H1 (cell line): Measurements from ENCODE around the gene PIGK. TPM values are rescaled to one million over a fixed set of nuclear protein-coding genes. Genes with fewer than 3 reads are reported as not detected.

ENCODE experiments used
- CTCF ChIA-PET: fragments of 300-600 bp; sonication (Branson Sonifier 250); formaldehyde crosslinking; loops from one replicate; lab custom pipeline; 2021; ENCODE audit not compliant: partially characterized antibody; lab: Charles Lee
- POLR2A ChIA-PET: fragments of 300-600 bp; sonication (Branson Sonifier 250); formaldehyde crosslinking; loops from one replicate; lab custom pipeline; 2021; ENCODE audit warnings: inconsistent platforms; ENCODE audit not compliant: partially characterized antibody; lab: Charles Lee
- DNase-seq, 2 experiments: peaks; one replicate each; pipeline versions ENCODE4 v3.0.0 to v3.0.0-alpha.2; 2010 to 2022; ENCODE audit warnings: low spot score in 2 of 2, low read depth in 1 of 2, mixed read lengths in 1 of 2
- FAIRE-seq: peaks from 2 replicates; lab custom pipeline; 2011; peaks lifted over from hg19 to GRCh38; lab: Jason Lieb, UNC
- H2AFZ ChIP-seq: 2 replicates; pipeline ENCODE4 v1.8.1; 2012; ENCODE audit warnings: low read length, inconsistent platforms
- H2AK5ac ChIP-seq: 2 replicates; pipeline ENCODE4 v1.6.1; 2013; ENCODE audit warnings: low read depth, low read length
- H2BK120ac ChIP-seq: replicated peaks from 2 replicates; pipeline ENCODE3; 2013; ENCODE audit warnings: low read depth, low read length, inconsistent platforms
- H2BK12ac ChIP-seq: 2 replicates; pipeline ENCODE4 v1.6.1; 2013; ENCODE audit warnings: low read depth, low read length
- H2BK15ac ChIP-seq: 2 replicates; pipeline ENCODE4 v1.6.1; 2013; ENCODE audit warnings: low read length
- H2BK20ac ChIP-seq: 2 replicates; pipeline ENCODE4 v1.6.1; 2013; ENCODE audit warnings: low read length
- H2BK5ac ChIP-seq: 2 replicates; pipeline ENCODE4 v1.6.1; 2013; ENCODE audit warnings: low read depth, low read length
- H3K14ac ChIP-seq: 2 replicates; pipeline ENCODE4 v1.6.1; 2013; ENCODE audit warnings: inconsistent platforms; ENCODE audit not compliant: insufficient read length
- H3K18ac ChIP-seq: 2 replicates; pipeline ENCODE4 v1.6.1; 2013; ENCODE audit warnings: low read length; ENCODE audit errors: extremely low read depth
- H3K23ac ChIP-seq: 2 replicates; pipeline ENCODE4 v1.6.1; 2013; ENCODE audit warnings: inconsistent platforms; ENCODE audit not compliant: insufficient read length
- H3K23me2 ChIP-seq: 2 replicates; pipeline ENCODE4 v1.6.1; 2013; ENCODE audit warnings: low read depth, low read length
- H3K27ac ChIP-seq: 2 replicates; pipeline ENCODE4 v1.6.1; 2011; ENCODE audit warnings: low read depth, low read length, inconsistent platforms
- H3K27me3 ChIP-seq, 4 experiments: replicated peaks in 1 of 4; 1 replicate in 1 of 4; 2 replicates in 3 of 4; pipeline versions ENCODE4 v1.6.1 to v1.8.1; 2011 to 2013; ENCODE audit warnings: low read length in 3 of 4, mild to moderate bottlenecking in 3 of 4, inconsistent platforms in 2 of 4, mixed read lengths in 2 of 4, moderate library complexity in 1 of 4; ENCODE audit not compliant: control insufficient read depth in 3 of 4, insufficient read depth in 3 of 4; ENCODE audit errors: extremely low read depth in 1 of 4
- H3K36me3 ChIP-seq, 4 experiments: 2 replicates each; pipeline versions ENCODE4 v1.6.1 to v1.8.1; 2011 to 2013; ENCODE audit warnings: mild to moderate bottlenecking in 4 of 4, low read length in 3 of 4, moderate library complexity in 2 of 4, control low read depth in 1 of 4, inconsistent platforms in 1 of 4; ENCODE audit not compliant: insufficient read depth in 4 of 4, control insufficient read depth in 2 of 4
- H3K4ac ChIP-seq: replicated peaks from 2 replicates; pipeline ENCODE3; 2013; ENCODE audit warnings: low read length, low read depth, mixed read lengths, inconsistent platforms; ENCODE audit not compliant: insufficient read length
- H3K4me1 ChIP-seq, 4 experiments: replicated peaks in 1 of 4; 1 replicate in 1 of 4; 2 replicates in 3 of 4; pipeline versions ENCODE4 v1.6.1 to v1.8.1; 2011 to 2013; ENCODE audit warnings: low read length in 3 of 4, inconsistent platforms in 2 of 4, mixed read lengths in 1 of 4; ENCODE audit not compliant: insufficient read depth in 4 of 4, control insufficient read depth in 3 of 4
- H3K4me2 ChIP-seq, 2 experiments: 2 replicates each; pipeline versions ENCODE4 v1.6.1 to v1.8.1; 2011 to 2013; ENCODE audit warnings: low read depth in 2 of 2, low read length in 2 of 2, control low read depth in 1 of 2, inconsistent platforms in 1 of 2, mild to moderate bottlenecking in 1 of 2; ENCODE audit not compliant: insufficient read depth in 1 of 2
- H3K4me3 ChIP-seq, 4 experiments: fragments of 200-600, 300-600 bp in 1 of 4; sonication (generic), shearing (Covaris generic), sonication (Bioruptor Twin) in 1 of 4; 2 replicates each; pipeline versions ENCODE4 v1.5.1 to v1.8.1; 2011 to 2016; ENCODE audit warnings: low read length in 4 of 4, low read depth in 3 of 4, control low read depth in 2 of 4, inconsistent platforms in 2 of 4, mild to moderate bottlenecking in 2 of 4, mixed read lengths in 1 of 4, moderate library complexity in 1 of 4; ENCODE audit not compliant: insufficient read depth in 2 of 4; ENCODE audit errors: extremely low read depth in 1 of 4
- H3K56ac ChIP-seq: replicated peaks from 2 replicates; pipeline ENCODE3; 2013; ENCODE audit warnings: low read depth, mild to moderate bottlenecking, mixed read lengths, low read length, inconsistent platforms; ENCODE audit not compliant: insufficient read length
- H3K79me1 ChIP-seq: 2 replicates; pipeline ENCODE4 v1.6.1; 2013; ENCODE audit warnings: low read depth, low read length, control low read depth
- H3K79me2 ChIP-seq, 2 experiments: 2 replicates each; pipeline versions ENCODE4 v1.6.1 to v1.8.1; 2012 to 2013; ENCODE audit warnings: low read length in 2 of 2, mild to moderate bottlenecking in 2 of 2, inconsistent platforms in 1 of 2; ENCODE audit not compliant: insufficient read depth in 2 of 2, control insufficient read depth in 1 of 2
- H3K9ac ChIP-seq, 4 experiments: replicated peaks in 1 of 4; 1 replicate in 1 of 4; 2 replicates in 3 of 4; pipeline versions ENCODE4 v1.6.1 to v1.8.1; 2011 to 2013; ENCODE audit warnings: low read depth in 3 of 4, low read length in 3 of 4, control low read depth in 2 of 4, mild to moderate bottlenecking in 2 of 4, moderate library complexity in 2 of 4, inconsistent platforms in 1 of 4; ENCODE audit errors: extremely low read depth in 1 of 4
- H3K9me3 ChIP-seq, 2 experiments: 2 replicates each; pipeline versions ENCODE4 v1.6.1 to v1.8.1; 2012 to 2013; ENCODE audit warnings: mild to moderate bottlenecking in 2 of 2, moderate library complexity in 2 of 2, control low read depth in 1 of 2, inconsistent platforms in 1 of 2, low read depth in 1 of 2, low read length in 1 of 2, mixed read lengths in 1 of 2; ENCODE audit not compliant: insufficient read depth in 2 of 2
- H4K20me1 ChIP-seq, 2 experiments: replicated peaks in 1 of 2; 2 replicates each; pipeline versions ENCODE3 to v1.8.1; 2011 to 2013; ENCODE audit warnings: inconsistent platforms in 2 of 2, low read length in 2 of 2, mild to moderate bottlenecking in 1 of 2; ENCODE audit not compliant: insufficient read depth in 2 of 2, control insufficient read depth in 1 of 2
- H4K5ac ChIP-seq: 2 replicates; pipeline ENCODE4 v1.6.1; 2013; ENCODE audit warnings: low read length, low read depth, mixed read lengths, inconsistent platforms; ENCODE audit not compliant: insufficient read length
- H4K8ac ChIP-seq: 2 replicates; pipeline ENCODE4 v1.8.0; 2013; ENCODE audit warnings: mild to moderate bottlenecking, moderate library complexity, low read length, inconsistent platforms; ENCODE audit not compliant: insufficient read depth; ENCODE audit errors: extremely low read depth
- H4K91ac ChIP-seq: replicated peaks from 2 replicates; pipeline ENCODE3; 2013; ENCODE audit warnings: low read length, mixed read lengths, inconsistent platforms; ENCODE audit not compliant: insufficient read length
- EZH2 ChIP-seq: fragments of 200-600 bp; sonication (generic); IDR thresholded peaks from 2 replicates; pipeline ENCODE4 v1.7.1; 2012; ENCODE audit warnings: low read depth, mild to moderate bottlenecking, moderate library complexity, low read length, inconsistent platforms; ENCODE audit not compliant: severe bottlenecking
- GABPA ChIP-seq: IDR thresholded peaks from 2 replicates; pipeline ENCODE4 v1.6.1; 2011; ENCODE audit warnings: mild to moderate bottlenecking, low read length, moderate library complexity, borderline replicate concordance; ENCODE audit not compliant: insufficient read depth
- JUND ChIP-seq: IDR thresholded peaks from 2 replicates; pipeline ENCODE4 v1.6.1; 2011; ENCODE audit warnings: mild to moderate bottlenecking, improper control_type of control experiment, low read length
- KDM1A ChIP-seq: fragments of 200-600, 300-600 bp; sonication (generic); IDR thresholded peaks from 2 replicates; pipeline ENCODE4 v1.7.1; 2016; ENCODE audit warnings: mild to moderate bottlenecking, low read length, borderline replicate concordance
- PHF8 ChIP-seq: fragments of 200-600 bp; sonication (generic); conservative IDR thresholded peaks from 2 replicates; pipeline ENCODE4 v1.7.1; 2012; ENCODE audit warnings: low read depth, mild to moderate bottlenecking, inconsistent platforms, low read length, moderate library complexity
- RAD21 ChIP-seq, 2 experiments: IDR thresholded peaks in 1 of 2; conservative IDR thresholded peaks in 1 of 2; 2 replicates each; pipeline ENCODE4 v1.6.1; 2011; ENCODE audit warnings: low read depth in 2 of 2, low read length in 2 of 2, improper control_type of control experiment in 1 of 2, inconsistent platforms in 1 of 2, mild to moderate bottlenecking in 1 of 2, moderate library complexity in 1 of 2
- RNF2 ChIP-seq: fragments of 200-900, 300-1000 bp; sonication (generic); IDR thresholded peaks from 2 replicates; pipeline ENCODE4 v1.7.1; 2016; ENCODE audit warnings: borderline replicate concordance, low read depth, mild to moderate bottlenecking, antibody characterized with exemption, low read length; ENCODE audit not compliant: poor library complexity, severe bottlenecking; ENCODE audit errors: missing control alignments
- SIN3A ChIP-seq, 2 experiments: IDR thresholded peaks in 1 of 2; conservative IDR thresholded peaks in 1 of 2; 2 replicates each; pipeline ENCODE4 v1.6.1; 2011 to 2012; ENCODE audit warnings: low read length in 2 of 2, improper control_type of control experiment in 1 of 2, low read depth in 1 of 2, mild to moderate bottlenecking in 1 of 2
- SIX5 ChIP-seq: IDR thresholded peaks from 2 replicates; pipeline ENCODE4 v1.6.1; 2011; ENCODE audit warnings: mild to moderate bottlenecking, low read depth, low read length
- SRF ChIP-seq: IDR thresholded peaks from 2 replicates; pipeline ENCODE4 v1.6.1; 2011; ENCODE audit warnings: mild to moderate bottlenecking, low read depth, low read length, moderate library complexity
- SUZ12 ChIP-seq: fragments of 200-600 bp; sonication (generic); IDR thresholded peaks from 2 replicates; pipeline ENCODE4 v1.6.1; 2012; ENCODE audit warnings: mild to moderate bottlenecking, inconsistent platforms, low read length, moderate library complexity, mixed read lengths
- TAF1 ChIP-seq: IDR thresholded peaks from 2 replicates; pipeline ENCODE4 v1.6.1; 2011; ENCODE audit warnings: mild to moderate bottlenecking, low read depth, low read length
- TEAD4 ChIP-seq: IDR thresholded peaks from 2 replicates; pipeline ENCODE4 v1.6.1; 2012; ENCODE audit warnings: low read depth, low read length, inconsistent platforms, mixed read lengths
- WGBS, 2 experiments: shearing (Covaris generic) in 1 of 2; methylation state at CpG; one replicate each; pipeline versions ENCODE4 v1.1.6 to v1.1.7; 2013 to 2015; ENCODE audit warnings: low lambda C conversion rate in 2 of 2, mixed read lengths in 2 of 2, inconsistent platforms in 1 of 2, low coverage in 1 of 2, missing lambda C conversion rate in 1 of 2; ENCODE audit not compliant: insufficient replicate concordance in 2 of 2, insufficient coverage in 1 of 2, insufficient read length in 1 of 2; ENCODE audit errors: extremely low coverage in 1 of 2, missing lambda C conversion rate in 1 of 2; 5-methylcytosine and 5-hydroxymethylcytosine counted together
- polyA plus RNA-seq, 7 experiments: library from polyadenylated mRNA; depleted of rRNA in 3 of 7; stranded (reverse) in 5 of 7; unstranded in 2 of 7; fragments of >200 nt in 5 of 7; fragments of 200-250 nt in 2 of 7; gene quantifications; 1 replicate in 5 of 7; 2 replicates in 1 of 7; 4 replicates in 1 of 7; pipeline versions ENCODE4 v1.2.1 to v1.2.3, GENCODE V29; 2011 to 2013; ENCODE audit warnings: missing spikeins in 2 of 7, mixed read lengths in 2 of 7
- total RNA-seq: library from RNA; stranded (reverse); fragmentation: NEBNext Ultra II Directional; extraction: Animal tissue kit (Norgen Biotek cat#: 25700); gene quantifications from 2 replicates; pipeline ENCODE4 v1.2.1, GENCODE V29; 2021

Gene PIGK
- total and polyA plus RNA-seq, 2 of the 8 experiments (the other 6 are each of a cell fraction or from before 2014, with no cell fraction given) = 5.6 to 23.2 TPM

- H3K9ac ChIP-seq = no peak overlapping the region
- no peak for TF ChIP-seq SRF
- no peak for TF ChIP-seq TAF1
- TF ChIP-seq SIX5 = no peak
- no peak for TF ChIP-seq GABPA
- TF ChIP-seq RAD21 (IDR thresholded peaks at IDR 0.05 in 1 of 2, conservative IDR thresholded peaks at IDR 0.05 in 1 of 2; ENCODE audit: low read depth in 2 of 2, low read length in 2 of 2) = no peak
- no peak for TF ChIP-seq RNF2
- no peak for TF ChIP-seq PHF8
- no peak for TF ChIP-seq SUZ12
- no peak for TF ChIP-seq KDM1A
- no peak for TF ChIP-seq TEAD4
- TF ChIP-seq JUND = no peak
- TF ChIP-seq SIN3A (conservative IDR thresholded peaks at IDR 0.05 in 1 of 2, IDR thresholded peaks at IDR 0.05 in 1 of 2; ENCODE audit: low read depth in 1 of 2, low read length in 2 of 2) = no peak
- no peak for TF ChIP-seq EZH2
Observed at GRCh38 chr1:77039739-77040138, 179.5 kb downstream of the PIGK start.

More at GRCh38 chr1:77039739-77040138, 179.5 kb downstream of the PIGK start:
- no peak for DNase-seq
- no peak overlapping the region for H2BK20ac ChIP-seq
- H3K79me2 ChIP-seq = no peaks in the 10 kb centered on the region
- no peak overlapping the region for H3K56ac ChIP-seq
- ChIA-PET POLR2A (no interaction called here), CTCF (no interaction called here)
- H3K23me2 ChIP-seq = no peaks in the 10 kb centered on the region
- no peak overlapping the region for H3K4me2 ChIP-seq
- H3K4ac ChIP-seq = no peak overlapping the region
- no peak overlapping the region for H4K5ac ChIP-seq
- no peak overlapping the region for H3K14ac ChIP-seq
- H2AK5ac ChIP-seq = no peak overlapping the region
- no peak overlapping the region for H4K8ac ChIP-seq
- no peak for FAIRE-seq
- no peak overlapping the region for H2AFZ ChIP-seq
- no peaks in the 10 kb centered on the region for H3K79me1 ChIP-seq
- H3K9me3 ChIP-seq = 0 out of 4 replicates have a peak, but pooled peaks cover 0 to 2% of the 10 kb centered on the region in 2 experiments
- no peak overlapping the region for H2BK5ac ChIP-seq
- H2BK12ac ChIP-seq = no peak overlapping the region
- no peak overlapping the region for H3K27ac ChIP-seq
- H2BK15ac ChIP-seq = no peak overlapping the region
- no peak overlapping the region for H2BK120ac ChIP-seq
- no peaks in the 10 kb centered on the region for H3K27me3 ChIP-seq
- H4K20me1 ChIP-seq = no peaks in the 10 kb centered on the region
- H3K4me1 ChIP-seq = no peaks in the 10 kb centered on the region
- no peak overlapping the region for H3K18ac ChIP-seq
- 89% methylated on average over 8 of the region's 8 CpGs; no CpG with 5 or more reads in 1 of the 2 experiments for WGBS, 2 experiments
- H4K91ac ChIP-seq = no peak overlapping the region
- H3K23ac ChIP-seq = no peak overlapping the region
- no peaks in the 10 kb centered on the region for H3K36me3 ChIP-seq
- no peak overlapping the region for H3K4me3 ChIP-seq
